Activated CD8-positive, alpha-beta memory T cell treated with anti-CD3 and anti-CD28 coated beads, Interleukin-2, amount 50 U/mL, for 1 hour (primary cell): ENCODE measurements around the gene NMU.
"Not testable (repeated sequence)": the region's sequence is repeated elsewhere in the genome, so short reads cannot be mapped to it uniquely, and the experiment has no call there.

Experiments
- DNase-seq: peaks from one replicate; pipeline ENCODE4 v3.0.0-alpha.2; 2020; ENCODE audit errors: extremely low read depth

The NMU gene

DNA sequence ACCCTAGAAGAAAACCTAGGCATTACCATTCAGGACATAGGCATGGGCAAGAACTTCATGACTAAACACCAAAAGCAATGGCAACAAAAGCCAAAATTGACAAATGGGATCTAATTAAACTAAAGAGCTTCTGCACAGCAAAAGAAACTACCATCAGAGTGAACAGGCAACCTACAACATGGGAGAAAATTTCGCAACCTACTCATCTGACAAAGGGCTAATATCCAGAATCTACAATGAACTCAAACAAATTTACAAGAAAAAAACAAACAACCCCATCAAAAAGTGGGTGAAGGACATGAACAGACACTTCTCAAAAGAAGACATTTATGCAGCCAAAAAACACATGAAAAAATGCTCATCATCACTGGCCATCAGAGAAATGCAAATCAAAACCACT, 12.0 kb downstream of the NMU start:
- not testable (repeated sequence) for DNase-seq

DNA sequence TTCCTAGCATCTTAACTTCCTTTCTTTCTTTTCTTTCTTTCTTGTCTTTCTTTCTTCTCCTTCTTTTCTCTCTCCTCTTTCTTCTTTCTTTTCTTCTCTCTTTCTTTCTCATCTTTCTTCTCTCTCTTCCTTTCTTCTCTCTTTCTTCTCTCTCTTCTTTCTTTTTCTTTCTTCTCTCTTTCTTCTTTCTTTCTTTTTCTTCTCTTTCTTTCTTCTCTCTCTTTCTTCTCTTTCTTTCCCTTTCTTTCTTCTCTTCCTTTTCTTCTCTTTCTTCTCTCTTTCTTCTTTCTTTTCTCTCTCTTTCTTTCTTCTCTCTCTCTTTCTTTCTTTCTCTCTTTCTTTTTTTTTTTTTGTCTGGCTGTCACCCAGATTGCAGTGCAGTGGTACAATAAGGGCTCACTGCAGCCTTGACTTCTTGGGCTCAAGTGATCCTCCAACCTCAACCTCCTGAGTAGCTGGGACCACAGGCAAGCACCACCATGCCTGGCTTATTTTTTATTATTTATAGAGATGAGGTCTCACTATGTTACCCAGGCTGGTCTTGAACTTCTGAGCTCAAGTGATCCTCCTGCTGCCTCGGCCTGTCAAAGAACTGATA, 17.5 kb downstream of the NMU start:
- DNase-seq: no peak

GRCh38 chr4:55617587-55618197, 18.4 kb downstream of the NMU start:
- DNase-seq: no peak

GRCh38 chr4:55615008-55615407, 21.1 kb downstream of the NMU start:
- DNase-seq: no peak

DNA sequence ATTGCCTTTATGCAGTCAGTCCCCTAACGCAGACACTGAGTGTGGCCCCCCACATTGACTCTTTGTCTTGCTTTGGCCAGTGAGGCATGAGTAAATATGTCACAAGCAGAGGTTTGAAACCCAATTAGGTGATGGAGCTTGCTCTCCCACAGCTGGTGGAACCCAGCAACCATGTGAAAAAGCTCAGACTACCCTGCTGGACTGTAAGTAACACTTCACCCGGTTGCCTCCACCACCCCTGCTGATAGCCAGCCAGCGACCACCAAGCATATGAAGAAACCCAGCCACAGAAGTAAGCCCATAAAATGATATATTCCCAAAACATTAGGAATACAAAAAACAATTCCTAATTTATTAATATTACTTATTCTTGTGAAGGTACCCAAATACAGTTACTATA, 22.5 kb downstream of the NMU start:
- no peak for DNase-seq

DNA sequence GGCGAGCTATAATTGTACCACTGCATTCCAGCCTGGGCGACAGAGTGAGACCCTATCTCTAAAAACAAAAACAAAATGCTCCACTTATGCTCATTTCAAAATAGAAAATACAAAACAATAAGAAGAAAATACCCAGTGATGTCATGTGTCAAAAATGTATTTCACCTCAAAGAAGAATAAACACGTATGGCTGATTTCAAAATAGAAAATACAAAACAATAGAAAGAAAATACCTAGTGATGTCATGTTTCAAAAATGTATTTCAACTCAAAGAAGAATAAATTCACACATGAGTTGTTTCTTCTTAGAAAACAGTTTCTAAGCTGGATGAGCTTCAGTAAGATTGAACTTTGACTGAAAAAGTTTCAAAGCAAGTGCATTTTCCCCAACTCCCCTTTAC, 23.8 kb downstream of the NMU start:
- no peak for DNase-seq

GRCh38 chr4:55611358-55612059, 24.6 kb downstream of the NMU start:
- no peak for DNase-seq

GRCh38 chr4:55610381-55610780, 25.7 kb downstream of the NMU start:
- no peak for DNase-seq

DNA sequence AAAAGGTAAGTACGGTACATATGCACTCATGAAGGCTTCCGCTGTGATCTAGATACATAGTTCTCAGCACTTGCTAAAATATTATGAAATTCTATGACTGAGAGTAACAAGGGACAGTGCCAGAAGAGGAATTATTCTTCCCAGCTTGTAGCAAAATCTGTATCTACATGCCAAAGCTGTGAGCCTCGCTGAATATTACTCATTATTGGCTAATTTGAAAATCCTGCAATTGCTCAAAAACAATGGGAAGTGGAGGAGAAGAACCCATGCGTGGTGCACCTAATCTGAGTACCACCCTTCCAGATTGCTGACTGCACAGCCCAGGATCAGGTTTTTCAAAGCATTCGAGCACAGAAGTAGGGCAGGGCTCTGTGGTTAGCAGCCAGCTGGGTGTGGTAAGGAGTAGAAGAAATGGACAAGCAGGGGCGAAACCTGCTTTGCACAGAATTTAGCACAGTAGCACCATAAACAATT, 26.7 kb downstream of the NMU start:
- no peak for DNase-seq

GRCh38 chr4:55608591-55608990, 27.5 kb downstream of the NMU start:
- no peak for DNase-seq

DNA sequence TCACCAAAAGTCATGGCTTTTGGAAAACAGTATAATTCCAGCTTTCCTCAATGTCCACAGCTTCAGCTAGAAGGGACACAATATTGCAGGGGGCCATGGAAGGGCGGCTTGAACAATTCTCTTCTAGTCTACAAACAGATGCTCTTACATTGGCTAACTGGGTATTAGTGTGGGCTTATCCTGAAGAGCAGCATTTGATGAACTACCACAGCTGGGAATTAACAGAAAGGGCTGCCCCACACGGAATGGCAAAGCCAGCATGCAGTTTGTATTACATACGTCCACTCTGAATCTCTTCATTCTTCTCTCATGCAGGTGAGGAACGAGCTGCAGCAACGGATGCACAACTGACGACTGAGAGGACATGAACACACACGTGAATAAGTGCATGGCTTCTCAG, 31.1 kb downstream of the NMU start:
- DNase-seq: no peak

- DNase-seq: no peak
These were observed 35.5 kb downstream of the NMU start for GRCh38 chr4:55600640-55601039.

GRCh38 chr4:55598641-55599040, 37.5 kb downstream of the NMU start:
- DNase-seq: no peak

DNA sequence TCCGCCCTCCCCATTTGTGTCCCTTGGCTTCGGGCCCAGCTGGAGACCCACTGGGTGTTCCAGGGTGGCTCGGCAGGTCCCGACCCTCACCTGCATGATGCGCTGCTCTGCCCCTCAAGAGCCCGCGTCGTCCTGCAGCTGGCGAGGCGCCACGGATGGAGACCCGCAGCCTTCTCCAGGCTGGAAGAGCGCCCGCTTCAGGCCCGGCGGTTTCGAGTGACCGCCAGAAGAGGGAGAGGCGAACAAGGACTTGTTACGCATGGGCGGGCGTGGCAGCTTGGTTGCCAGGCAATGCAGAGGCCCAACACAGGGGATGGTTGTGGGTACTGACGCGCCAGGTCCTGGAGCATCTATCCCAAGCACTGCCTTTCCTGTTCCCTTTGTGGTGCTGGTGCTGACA, 44.1 kb downstream of the NMU start, which contains the start of gene PDCL2:
Gene PDCL2, minus strand, starts transcription at position 232 of the 400 bp plus-strand sequence. Its CDS starts 136 bp downstream, at position 96.
- DNase-seq: no peak

DNA sequence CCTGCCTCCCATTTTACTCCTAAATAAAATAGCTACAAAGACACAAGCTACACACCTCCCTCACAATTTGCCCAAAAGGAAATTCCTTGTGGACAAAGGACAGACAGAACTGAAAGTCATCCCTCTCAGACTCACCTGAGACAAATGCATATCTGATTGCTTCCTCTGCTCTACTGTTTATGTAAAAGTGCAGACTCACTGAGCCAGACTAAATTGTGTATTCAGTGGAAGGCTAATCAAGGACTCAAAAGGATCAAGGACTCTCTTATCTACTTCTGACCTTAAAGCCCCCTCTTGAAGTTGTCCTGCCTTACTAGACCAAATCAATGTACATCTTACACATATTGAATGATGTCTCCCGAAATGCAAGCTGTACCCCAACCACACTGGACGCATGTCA, 47.9 kb downstream of the NMU start:
- no peak for DNase-seq

DNA sequence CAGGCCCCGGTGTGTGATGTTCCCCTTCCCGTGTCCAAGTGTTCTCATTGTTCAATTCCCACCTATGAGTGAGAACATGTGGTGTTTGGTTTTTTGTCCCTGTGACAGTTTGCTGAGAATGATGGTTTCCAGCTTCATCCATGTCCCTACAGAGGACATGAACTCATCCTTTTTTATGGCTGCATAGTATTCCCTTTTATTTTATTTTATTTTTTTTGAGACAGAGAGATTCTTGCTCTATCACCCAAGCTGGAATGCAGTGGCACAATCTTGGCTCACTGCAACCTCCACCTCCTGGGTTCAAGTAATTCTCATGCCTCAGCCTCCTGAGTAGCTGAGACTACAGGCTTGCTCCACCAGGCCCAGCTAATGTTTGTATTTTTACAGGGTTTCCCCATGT, 53.3 kb downstream of the NMU start:
- not testable (repeated sequence) for DNase-seq

- no peak for DNase-seq
These were observed 57.6 kb downstream of the NMU start for GRCh38 chr4:55578341-55579010.

- no peak for DNase-seq
These were observed 60.6 kb downstream of the NMU start for GRCh38 chr4:55575513-55575912.

DNA sequence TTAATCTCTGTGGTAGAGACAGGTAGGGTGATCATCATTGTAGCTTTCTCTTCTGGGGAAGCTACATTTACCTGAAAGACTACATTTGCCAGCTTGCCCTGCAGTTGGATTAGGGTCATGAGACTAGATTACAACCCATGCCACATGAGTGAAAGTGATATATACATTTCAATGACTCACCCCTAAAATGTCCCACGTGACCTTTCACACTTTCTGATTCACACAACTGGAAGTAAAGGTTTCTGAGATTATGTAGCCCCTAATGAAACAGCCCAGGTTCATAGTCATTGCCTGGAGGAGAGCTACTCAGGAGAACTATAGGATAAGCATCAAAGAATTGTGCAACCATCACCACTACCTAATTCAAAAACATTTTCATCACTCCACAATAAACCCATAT, 61.8 kb downstream of the NMU start:
- no peak for DNase-seq

DNA sequence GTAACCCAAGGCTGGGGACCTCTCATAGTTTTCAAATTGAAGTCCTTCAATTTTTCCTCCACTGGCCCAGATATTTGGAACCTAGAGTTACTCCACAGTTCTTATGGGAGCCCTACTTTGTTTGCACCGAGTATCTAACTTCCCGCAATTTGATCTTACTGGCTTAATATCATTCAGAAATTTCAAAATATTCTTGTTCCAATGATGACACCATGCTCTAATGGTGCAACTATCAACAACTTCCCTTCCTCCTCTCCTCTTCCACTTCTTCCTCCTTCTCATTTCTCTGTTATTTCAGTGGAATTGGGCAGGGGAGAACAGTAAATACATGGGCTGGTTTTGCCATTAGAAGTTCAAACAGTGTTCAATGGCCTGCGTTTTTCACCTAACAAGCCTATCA, 64.3 kb downstream of the NMU start:
- DNase-seq: no peak

DNA sequence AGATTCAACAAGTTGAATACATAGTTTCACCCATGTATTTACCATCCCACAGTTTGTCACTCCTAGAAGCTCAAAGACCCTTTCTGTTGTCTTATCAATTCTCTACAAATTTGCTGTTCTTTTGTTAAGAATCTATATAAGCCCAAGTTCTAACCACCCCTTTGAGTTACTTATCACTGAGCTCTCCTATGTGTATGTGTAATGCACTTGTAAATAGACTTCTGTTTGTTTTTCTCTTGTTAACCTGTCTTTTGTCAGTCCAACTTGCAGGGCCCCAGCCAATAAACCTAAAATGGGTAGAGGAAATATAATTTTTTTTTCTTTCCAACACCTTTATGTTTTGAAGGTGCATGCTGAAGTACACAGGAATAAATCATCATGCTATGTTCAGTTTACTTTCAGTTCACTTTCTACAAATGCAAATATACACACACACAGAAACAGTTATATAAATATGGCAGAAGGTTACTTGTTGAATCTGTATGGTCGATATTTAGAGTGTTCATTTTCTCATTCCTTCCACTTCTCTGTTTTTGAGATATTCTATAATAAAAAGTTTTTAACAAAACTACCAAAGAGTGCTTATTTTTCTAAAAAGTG, 67.1 kb downstream of the NMU start:
- DNase-seq: no peak

GRCh38 chr4:55561889-55562288, 74.2 kb downstream of the NMU start:
- no peak for DNase-seq
